NCI-H748 (cell line): ENCODE data around the gene RRAS2.
"Not testable (repeated sequence)": the region's sequence is repeated elsewhere in the genome, so short reads cannot be mapped to it uniquely, and the experiment has no call there.

Experiments used
- DNase-seq: peaks from one replicate; lab custom pipeline; 2025; ENCODE audit not compliant: unreplicated experiment; lab: John Stamatoyannopoulos, UW

The RRAS2 gene

GRCh38 chr11:14372011-14372410 lies 13.0 kb upstream of the RRAS2 start:
- DNase-seq = no peak

GRCh38 chr11:14371249-14371648 lies 12.3 kb upstream of the RRAS2 start:
- DNase-seq = no peak

- DNase-seq = no peak
These were observed 11.5 kb upstream of the RRAS2 start for GRCh38 chr11:14370496-14370895.

- no peak for DNase-seq
These were observed 10.6 kb upstream of the RRAS2 start for GRCh38 chr11:14369598-14369997.

- no peak for DNase-seq
These were observed 8.0 kb upstream of the RRAS2 start for GRCh38 chr11:14366936-14367335.

- DNase-seq = no peak
These were observed 5.3 kb upstream of the RRAS2 start for GRCh38 chr11:14364322-14364721.

GRCh38 chr11:14362611-14363010 lies 3.6 kb upstream of the RRAS2 start:
- DNase-seq = no peak

- DNase-seq = no peak
These were observed 3.0 kb upstream of the RRAS2 start for GRCh38 chr11:14361951-14362350.

GRCh38 chr11:14360976-14361375 lies 2.0 kb upstream of the RRAS2 start:
- DNase-seq = no peak

GRCh38 chr11:14359501-14360031 lies 583 bp upstream of the RRAS2 start:
- no peak for DNase-seq

GRCh38 chr11:14357881-14358728 lies 878 bp downstream of the RRAS2 start:
- DNase-seq = peak; percentile 58

GRCh38 chr11:14356342-14356741 lies 2.6 kb downstream of the RRAS2 start:
- DNase-seq = no peak

GRCh38 chr11:14354604-14355003 lies 4.4 kb downstream of the RRAS2 start:
- DNase-seq = not testable (repeated sequence)

- no peak for DNase-seq
These were observed 8.2 kb downstream of the RRAS2 start for GRCh38 chr11:14350716-14351238.

- no peak for DNase-seq
These were observed 8.8 kb downstream of the RRAS2 start for GRCh38 chr11:14350215-14350614.

GRCh38 chr11:14347991-14348390 lies 11.0 kb downstream of the RRAS2 start:
- DNase-seq = peak; percentile 32

GRCh38 chr11:14347494-14347893 lies 11.5 kb downstream of the RRAS2 start:
- DNase-seq = no peak

GRCh38 chr11:14346303-14346955 lies 12.6 kb downstream of the RRAS2 start:
- no peak for DNase-seq

GRCh38 chr11:14345668-14346067 lies 13.3 kb downstream of the RRAS2 start:
- no peak for DNase-seq

- not testable (repeated sequence) for DNase-seq
These were observed 14.0 kb downstream of the RRAS2 start for GRCh38 chr11:14345016-14345415.

- DNase-seq = no peak
These were observed 16.1 kb downstream of the RRAS2 start for GRCh38 chr11:14342906-14343305.

GRCh38 chr11:14341968-14342367 lies 17.0 kb downstream of the RRAS2 start:
- no peak for DNase-seq
